ENCODE results near the gene SNF8. TPM values are rescaled to one million over a fixed set of nuclear protein-coding genes. Genes with fewer than 3 reads are reported as not detected.

Gene SNF8
- total and polyA plus RNA-seq, 2 donors (not counting 3 experiments of a cell fraction or from before 2014, with no cell fraction given), result 166 to 194 TPM

- TF ChIP-seq GATA2 (IDR thresholded peaks at IDR 0.05; ENCODE audit: insufficient read depth, insufficient read length, low read depth, low read length), result no peak
- Histone ChIP-seq H4K20me1 (replicated peaks; ENCODE audit: control insufficient read depth, extremely low read depth, insufficient read depth, low read length) (peaks cover 10% of the 10 kb centered on the region), H3K36me3 (ENCODE audit: control insufficient read depth in 2 of 2, extremely low read depth in 1 of 2, insufficient read depth in 2 of 2, low read length in 2 of 2) (peaks cover 6% of the 10 kb centered on the region in 2 experiments), H3K27ac (ENCODE audit: insufficient read depth, low read depth, low read length) (peak overlapping the region; percentile 89), H3K4me1 (ENCODE audit: control insufficient read depth, extremely low read depth, insufficient read depth, low read length) (peaks cover 27% of the 10 kb centered on the region), H3K27me3 (ENCODE audit: control insufficient read depth in 2 of 2, insufficient read depth in 2 of 2, low read length in 2 of 2) (no peaks in the 10 kb centered on the region), H3K9me1 (replicated peaks; ENCODE audit: control insufficient read depth, extremely low read depth, insufficient read depth, low read length) (no peaks in the 10 kb centered on the region), H3K4me2 (ENCODE audit: insufficient read depth, low read length) (peak overlapping the region; percentile 87), H3K9me3 (replicated peaks; ENCODE audit: control insufficient read depth, insufficient read depth, low read length) (no peaks in the 10 kb centered on the region), H3K9ac (replicated peaks; ENCODE audit: extremely low read depth, insufficient read depth, low read length) (peak overlapping the region; percentile 91), H3K4me3 (replicated peaks in 1 of 3; ENCODE audit: insufficient read depth in 1 of 3, low read depth in 1 of 3, low read length in 3 of 3) (peak overlapping the region; percentile 50 to 73 (median 68)), H3K79me2 (ENCODE audit: control insufficient read depth, insufficient read depth, low read length) (peaks cover 41% of the 10 kb centered on the region), H2AFZ (ENCODE audit: low read depth, low read length) (peak overlapping the region; percentile 88)
- dilution Hi-C loops (cut with MboI; ENCODE audit: extremely low pct_ligation_motif_present, low sequenced_read_pairs), result no loop called here
- no peak for DNase-seq (ENCODE audit: low read depth, low spot score)
- ChIA-PET CTCF (interaction anchor here (1.0 to 2.9 kb wide), 4 partner anchors 15 to 383 kb away, joined by 3 to 16 read pairs (median 4); partner anchors contain the start of gene ATP5MC1), POLR2A (interaction anchor here (0.5 to 3.7 kb wide), 2 partner anchors 15 to 271 kb away, joined by 5 to 20 read pairs; partner anchors contain the start of gene ATP5MC1)
- intact Hi-C loops (cut with micrococcal nuclease), result loop anchor here (1.0 to 2.0 kb wide), 2 partner anchors 15 to 37 kb away; partner anchors contain the start of genes ATP5MC1 and SNF8
- BruUV-seq (replicated peaks), result TSS peak; percentile 73
- no peak for FAIRE-seq
These were observed 37.0 kb downstream of the SNF8 start for GRCh38 chr17:48907713-48908046.

- dilution Hi-C loops (cut with MboI; ENCODE audit: extremely low pct_ligation_motif_present, low sequenced_read_pairs), result no loop called here
- H3K9me1 ChIP-seq (replicated peaks; ENCODE audit: control insufficient read depth, extremely low read depth, insufficient read depth, low read length), result no peaks in the 10 kb centered on the region
- H3K36me3 ChIP-seq (ENCODE audit: control insufficient read depth in 2 of 2, extremely low read depth in 1 of 2, insufficient read depth in 2 of 2, low read length in 2 of 2), result peaks cover 2 to 3% of the 10 kb centered on the region in 2 experiments
- no peak overlapping the region for H3K27ac ChIP-seq (ENCODE audit: insufficient read depth, low read depth, low read length)
- H3K79me2 ChIP-seq (ENCODE audit: control insufficient read depth, insufficient read depth, low read length), result peaks cover 25% of the 10 kb centered on the region
- no peak for FAIRE-seq
- intact Hi-C loops (cut with micrococcal nuclease), result no loop called here
- no TSS peak for BruUV-seq (replicated peaks)
- peaks cover 22% of the 10 kb centered on the region for H3K4me1 ChIP-seq (ENCODE audit: control insufficient read depth, extremely low read depth, insufficient read depth, low read length)
- H4K20me1 ChIP-seq (replicated peaks; ENCODE audit: control insufficient read depth, extremely low read depth, insufficient read depth, low read length), result peaks cover 7% of the 10 kb centered on the region
- no peak for DNase-seq (ENCODE audit: low read depth, low spot score)
- POLR2A ChIA-PET, result interaction anchor here (3.7 kb wide), 1 partner anchor 13 kb away, joined by 20 read pairs; the partner anchor contains the start of gene ATP5MC1
- CTCF ChIA-PET, result no interaction called here
- TF ChIP-seq FOS (IDR thresholded peaks at IDR 0.05; ENCODE audit: borderline replicate concordance, insufficient read depth, low read length) (no peak), EZH2 (IDR thresholded peaks at IDR 0.05; ENCODE audit: borderline replicate concordance, low read depth, low read length, severe bottlenecking) (no peak), MYC (IDR thresholded peaks at IDR 0.05; ENCODE audit: low read depth, low read length) (no peak), MAX (IDR thresholded peaks at IDR 0.05; ENCODE audit: insufficient read depth, insufficient read length) (no peak), POLR2A (IDR thresholded peaks at IDR 0.05; ENCODE audit: low read depth, low read length) (no peak), GATA2 (IDR thresholded peaks at IDR 0.05; ENCODE audit: insufficient read depth, insufficient read length, low read depth, low read length) (no peak), POLR2AphosphoS5 (IDR thresholded peaks at IDR 0.05; ENCODE audit: insufficient read depth, low read depth, low read length) (no peak), CTCF (IDR thresholded peaks at IDR 0.05; ENCODE audit: extremely low read depth in 1 of 2, insufficient read depth in 1 of 2, low read depth in 1 of 2, low read length in 2 of 2) (no peak), JUN (IDR thresholded peaks at IDR 0.05; ENCODE audit: borderline replicate concordance, insufficient read depth, insufficient read length, low read depth) (no peak)
- H3K9ac ChIP-seq (replicated peaks; ENCODE audit: extremely low read depth, insufficient read depth, low read length), result no peak overlapping the region
- H3K4me3 ChIP-seq (replicated peaks in 1 of 3; ENCODE audit: insufficient read depth in 1 of 3, low read depth in 1 of 3, low read length in 3 of 3), result no peak overlapping the region
- H3K9me3 ChIP-seq (replicated peaks; ENCODE audit: control insufficient read depth, insufficient read depth, low read length), result no peaks in the 10 kb centered on the region
- H3K27me3 ChIP-seq (ENCODE audit: control insufficient read depth in 2 of 2, insufficient read depth in 2 of 2, low read length in 2 of 2), result no peaks in the 10 kb centered on the region
- H2AFZ ChIP-seq (ENCODE audit: low read depth, low read length), result no peak overlapping the region
- no peak overlapping the region for H3K4me2 ChIP-seq (ENCODE audit: insufficient read depth, low read length)
These were observed 38.6 kb downstream of the SNF8 start for GRCh38 chr17:48905987-48906515.
